Right atrium auricular region (tissue), 2 donors: ENCODE measurements around the gene DEK. TPM values are rescaled to one million over a fixed set of nuclear protein-coding genes. Genes with fewer than 3 reads are reported as not detected.
"Not testable (repeated sequence)": the region's sequence is repeated elsewhere in the genome, so short reads cannot be mapped to it uniquely, and the experiment has no call there.

Experiments used
- DNase-seq: peaks from one replicate; pipeline ENCODE4 v3.0.0-alpha.2; 2019; ENCODE audit warnings: low spot score
- H3K27ac ChIP-seq, 2 donors: fragments of 200-600 bp; sonication (generic); 1 replicate in 1 of 2; 2 replicates in 1 of 2; pipeline ENCODE4 v1.5.1; 2016 to 2019
- H3K27me3 ChIP-seq, 2 donors: fragments of 200-600 bp; sonication (generic); one replicate each; pipeline versions ENCODE4 v1.5.1 to v1.6.0; 2017 to 2019
- H3K36me3 ChIP-seq: fragments of 200-600 bp; sonication (generic); one replicate; pipeline ENCODE4 v1.5.1; 2016
- H3K4me1 ChIP-seq, 2 donors: fragments of 200-600 bp; sonication (generic); one replicate each; pipeline versions ENCODE4 v1.5.1 to v1.6.0; 2017 to 2019
- H3K4me3 ChIP-seq, 2 donors: fragments of 200-600 bp; sonication (generic); 1 replicate in 1 of 2; 2 replicates in 1 of 2; pipeline ENCODE4 v1.5.1; 2017 to 2019; ENCODE audit warnings: mild to moderate bottlenecking in 1 of 2, moderate library complexity in 1 of 2
- H3K9me3 ChIP-seq, 2 donors: fragments of 200-600 bp; sonication (generic); one replicate each; pipeline ENCODE4 v1.5.1; 2019
- total RNA-seq, 2 donors: library from RNA; depleted of rRNA; stranded (reverse); fragments of >200 nt; gene quantifications; one replicate each; pipeline ENCODE4 v1.1.0, GENCODE V29; 2016
- TF ChIP-seq, protein P1 (sequence below), 2 donors: fragments of 200-600 bp; sonication (generic); IDR thresholded peaks; one replicate each; pipeline ENCODE4 v1.5.1; 2019; ENCODE audit warnings: antibody characterized with exemption in 2 of 2

DEK gene
- total RNA-seq, 2 donors from 2014 or later = 94.7 to 109 TPM

DNA sequence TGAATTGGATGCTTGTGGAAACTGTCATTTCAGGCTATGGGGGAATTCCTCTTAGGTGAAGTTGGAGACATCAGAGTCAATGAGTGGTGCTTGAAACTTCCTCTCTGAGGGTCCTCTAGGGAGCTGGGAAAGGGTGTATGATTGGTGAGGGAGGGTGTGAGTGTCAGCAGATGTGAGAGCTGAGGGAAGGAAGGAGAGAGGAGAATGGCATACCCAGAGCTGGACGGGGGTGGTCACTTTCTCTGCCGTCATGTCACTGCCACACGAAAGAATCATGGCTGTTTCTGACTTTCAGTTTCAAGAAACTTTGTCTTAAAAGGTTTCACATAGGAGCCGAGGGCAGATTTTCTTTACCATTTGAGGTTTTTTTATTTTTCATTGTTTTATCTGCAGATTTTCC is 50.3 kb downstream of the DEK start:
- peak overlapping the region in 1 of 2 donors; percentile 29 for H3K27ac ChIP-seq
- TF ChIP-seq, protein P1, sequence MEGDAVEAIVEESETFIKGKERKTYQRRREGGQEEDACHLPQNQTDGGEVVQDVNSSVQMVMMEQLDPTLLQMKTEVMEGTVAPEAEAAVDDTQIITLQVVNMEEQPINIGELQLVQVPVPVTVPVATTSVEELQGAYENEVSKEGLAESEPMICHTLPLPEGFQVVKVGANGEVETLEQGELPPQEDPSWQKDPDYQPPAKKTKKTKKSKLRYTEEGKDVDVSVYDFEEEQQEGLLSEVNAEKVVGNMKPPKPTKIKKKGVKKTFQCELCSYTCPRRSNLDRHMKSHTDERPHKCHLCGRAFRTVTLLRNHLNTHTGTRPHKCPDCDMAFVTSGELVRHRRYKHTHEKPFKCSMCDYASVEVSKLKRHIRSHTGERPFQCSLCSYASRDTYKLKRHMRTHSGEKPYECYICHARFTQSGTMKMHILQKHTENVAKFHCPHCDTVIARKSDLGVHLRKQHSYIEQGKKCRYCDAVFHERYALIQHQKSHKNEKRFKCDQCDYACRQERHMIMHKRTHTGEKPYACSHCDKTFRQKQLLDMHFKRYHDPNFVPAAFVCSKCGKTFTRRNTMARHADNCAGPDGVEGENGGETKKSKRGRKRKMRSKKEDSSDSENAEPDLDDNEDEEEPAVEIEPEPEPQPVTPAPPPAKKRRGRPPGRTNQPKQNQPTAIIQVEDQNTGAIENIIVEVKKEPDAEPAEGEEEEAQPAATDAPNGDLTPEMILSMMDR (IDR thresholded peaks at IDR 0.05) = no peak
- no peaks in the 10 kb centered on the region for H3K27me3 ChIP-seq
- peaks cover 22% of the 10 kb centered on the region for H3K36me3 ChIP-seq
- no peaks in the 10 kb centered on the region for H3K9me3 ChIP-seq
- DNase-seq = no peak
- no peak overlapping the region for H3K4me3 ChIP-seq
- peaks cover 0 to 12% of the 10 kb centered on the region in 2 donors for H3K4me1 ChIP-seq

DNA sequence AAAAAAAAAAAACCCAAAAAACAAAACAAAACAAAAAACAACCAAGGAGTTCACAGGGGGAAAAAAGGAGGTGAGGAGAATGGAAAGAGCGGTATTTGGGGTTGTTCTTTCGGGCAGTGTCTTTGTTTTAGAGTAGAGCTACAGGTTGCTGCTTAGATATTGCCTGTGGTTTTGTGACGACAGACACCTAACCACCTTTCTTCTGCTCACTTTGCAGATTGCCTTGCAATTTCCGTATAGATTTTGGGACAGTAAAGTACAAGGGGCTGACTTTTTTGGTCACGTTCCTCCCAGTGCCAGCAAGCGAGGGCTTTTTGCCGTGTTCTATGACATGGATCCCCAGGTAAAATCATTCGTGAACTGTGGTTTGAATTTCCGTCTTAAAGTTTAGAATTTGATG is 50.9 kb downstream of the DEK start:
- Histone ChIP-seq H3K4me3 (no peak overlapping the region), H3K27ac (no peak overlapping the region), H3K27me3 (no peaks in the 10 kb centered on the region), H3K9me3 (no peaks in the 10 kb centered on the region), H3K36me3 (peaks cover 21% of the 10 kb centered on the region), H3K4me1 (peaks cover 0 to 12% of the 10 kb centered on the region in 2 donors)
- no peak for DNase-seq
- TF ChIP-seq, protein P1 (IDR thresholded peaks at IDR 0.05) = no peak

DNA sequence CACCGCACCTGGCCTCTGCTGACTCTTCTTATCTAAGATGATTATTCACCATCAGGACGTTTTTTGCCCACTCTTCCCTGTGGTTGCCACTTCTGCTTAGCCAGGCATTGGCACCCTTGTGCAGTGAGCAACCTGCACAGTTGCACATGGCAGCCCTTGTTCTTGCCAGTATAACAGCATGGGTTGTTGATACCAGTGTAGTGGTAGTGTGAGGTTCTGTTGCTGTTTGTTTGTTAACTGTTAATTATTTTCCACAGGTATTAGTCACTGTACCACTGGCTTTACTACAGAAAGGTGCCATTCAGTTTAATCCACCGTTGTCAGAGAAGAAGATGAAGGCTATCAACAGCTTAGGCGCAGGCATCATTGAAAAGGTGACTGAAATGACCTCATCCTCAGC is 52.1 kb downstream of the DEK start:
- H3K27me3 ChIP-seq = no peaks in the 10 kb centered on the region
- no peak overlapping the region for H3K4me3 ChIP-seq
- TF ChIP-seq, protein P1 (IDR thresholded peaks at IDR 0.05) = no peak
- peaks cover 11% of the 10 kb centered on the region for H3K36me3 ChIP-seq
- no peaks in the 10 kb centered on the region for H3K9me3 ChIP-seq
- DNase-seq = no peak
- peaks cover 0 to 12% of the 10 kb centered on the region in 2 donors for H3K4me1 ChIP-seq
- H3K27ac ChIP-seq = no peak overlapping the region

DNA sequence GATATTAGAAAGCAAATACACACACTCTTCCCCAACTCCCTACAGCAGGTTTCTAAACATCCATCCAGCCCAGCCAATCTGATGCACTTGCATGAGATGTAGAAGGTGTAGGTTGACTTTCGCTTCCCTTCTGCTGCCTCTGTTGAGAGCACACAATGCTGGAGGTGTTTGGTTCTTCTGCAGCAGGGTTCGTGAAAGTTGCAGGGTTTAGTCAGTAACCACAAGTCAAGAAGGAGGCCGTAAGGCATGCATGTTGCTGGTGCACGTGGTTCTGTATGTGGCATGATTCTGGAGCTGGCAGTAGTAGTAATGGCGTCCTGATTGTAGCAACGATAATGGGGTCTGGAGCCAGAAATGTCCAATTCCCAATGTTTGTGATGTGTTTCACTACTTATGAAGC is 53.0 kb downstream of the DEK start:
- peaks cover 0 to 12% of the 10 kb centered on the region in 2 donors for H3K4me1 ChIP-seq
- TF ChIP-seq, protein P1 (IDR thresholded peaks at IDR 0.05) = no peak
- H3K9me3 ChIP-seq = no peaks in the 10 kb centered on the region
- no peak overlapping the region for H3K27ac ChIP-seq
- H3K27me3 ChIP-seq = no peaks in the 10 kb centered on the region
- no peak overlapping the region for H3K4me3 ChIP-seq
- H3K36me3 ChIP-seq = peaks cover 11% of the 10 kb centered on the region
- no peak for DNase-seq

DNA sequence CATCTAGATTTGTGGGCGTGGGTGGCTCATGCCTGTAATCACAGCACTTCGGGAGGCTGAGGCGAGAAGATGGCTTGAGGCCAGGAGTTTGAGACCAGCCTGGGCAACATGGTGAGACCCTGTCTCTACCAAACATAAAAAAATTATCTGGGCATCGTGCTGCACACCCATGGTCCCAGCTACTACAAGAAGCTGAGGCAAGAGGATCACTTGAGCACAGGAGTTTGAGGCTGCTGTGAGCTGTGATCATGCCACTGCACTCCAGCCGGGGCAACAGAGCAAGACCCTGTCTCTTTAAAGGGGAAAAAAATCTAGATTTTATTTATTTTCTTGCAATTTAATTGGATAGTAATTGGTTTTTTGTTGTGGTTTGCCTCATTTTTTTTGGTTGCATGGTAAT is 53.6 kb downstream of the DEK start:
- TF ChIP-seq, protein P1 (IDR thresholded peaks at IDR 0.05) = no peak
- Histone ChIP-seq H3K4me1 (peaks cover 0 to 12% of the 10 kb centered on the region in 2 donors), H3K36me3 (peaks cover 7% of the 10 kb centered on the region), H3K27ac (peak overlapping the region in 1 of 2 donors; percentile 6), H3K4me3 (no peak overlapping the region), H3K27me3 (no peaks in the 10 kb centered on the region), H3K9me3 (no peaks in the 10 kb centered on the region)
- DNase-seq = no peak

DNA sequence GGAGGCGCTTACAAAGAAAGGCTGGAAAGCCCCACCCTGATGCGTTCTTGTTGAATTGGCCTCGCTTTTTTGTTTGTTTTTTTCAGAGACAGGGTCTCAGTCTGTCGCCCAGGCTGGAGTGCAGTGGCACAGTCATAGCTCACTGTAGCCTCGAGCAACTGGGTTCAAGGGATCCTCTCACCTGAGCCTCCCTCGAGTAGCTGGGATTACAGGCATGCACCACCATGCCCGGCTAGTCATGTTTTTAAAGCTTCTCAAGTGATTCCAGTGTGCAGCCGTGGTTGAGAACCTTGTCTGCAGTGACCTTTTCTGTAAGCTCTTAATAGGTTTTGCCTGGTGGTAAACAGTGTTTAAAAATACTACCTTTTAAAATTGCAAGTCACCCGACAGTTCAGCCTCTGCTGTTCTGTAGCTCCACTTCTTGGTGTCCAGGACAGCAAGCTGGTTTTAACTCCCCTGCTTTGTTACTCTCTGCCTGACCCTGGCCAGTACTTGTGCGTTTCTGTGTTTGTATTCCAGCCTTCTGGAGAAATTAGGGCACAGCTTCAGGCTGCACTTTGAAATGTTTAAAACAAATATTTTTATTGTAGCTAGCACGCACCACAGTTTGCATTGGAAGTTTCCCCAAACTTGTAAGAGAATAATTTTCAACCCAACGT is 54.7 kb downstream of the DEK start:
- H3K36me3 ChIP-seq = no peaks in the 10 kb centered on the region
- peak overlapping the region in 1 of 2 donors; percentile 6 for H3K27ac ChIP-seq
- H3K4me1 ChIP-seq = peaks cover 0 to 2% of the 10 kb centered on the region in 2 donors
- TF ChIP-seq, protein P1 (IDR thresholded peaks at IDR 0.05) = no peak
- no peak overlapping the region for H3K4me3 ChIP-seq
- no peaks in the 10 kb centered on the region for H3K27me3 ChIP-seq
- H3K9me3 ChIP-seq = no peaks in the 10 kb centered on the region
- DNase-seq = no peak

DNA sequence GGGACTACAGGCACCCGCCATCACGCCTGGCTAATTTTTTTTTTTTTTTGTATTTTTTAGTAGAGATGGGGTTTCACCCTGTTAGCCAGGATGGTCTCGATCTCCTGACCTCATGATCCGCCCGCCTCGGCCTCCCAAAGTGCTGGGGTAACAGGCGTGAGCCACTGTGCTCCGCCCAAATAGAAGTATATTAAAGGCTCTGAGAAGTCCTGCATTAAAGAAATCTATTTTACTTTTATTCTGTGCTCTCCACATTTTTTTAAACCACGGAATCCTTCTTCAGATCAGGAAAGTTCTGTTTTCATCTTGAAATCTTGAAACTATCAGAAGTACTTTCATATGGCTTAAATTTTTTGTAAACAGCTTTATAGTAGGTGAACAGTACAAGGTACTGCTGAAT is 55.6 kb downstream of the DEK start:
- H3K27me3 ChIP-seq, H3K9me3 ChIP-seq, H3K27ac ChIP-seq, H3K4me1 ChIP-seq, H3K36me3 ChIP-seq, DNase-seq, H3K4me3 ChIP-seq: not testable (repeated sequence)
